Left ventricle myocardium inferior (tissue), 1 donor: ENCODE data around the gene GPC3. TPM values are rescaled to one million over a fixed set of nuclear protein-coding genes. Genes with fewer than 3 reads are reported as not detected.

Source experiments
- DNase-seq: peaks from one replicate; pipeline ENCODE4 v3.0.0-alpha.2; 2020
- H3K27ac ChIP-seq: fragments of 200-600 bp; replicated peaks from 2 replicates; pipeline ENCODE4 v1.8.0; 2021
- H3K27me3 ChIP-seq: fragments of 200-600 bp; 2 replicates; pipeline ENCODE4 v1.8.0; 2021; ENCODE audit warnings: low read depth
- H3K36me3 ChIP-seq: fragments of 200-600 bp; 2 replicates; pipeline ENCODE4 v1.8.0; 2021
- H3K4me1 ChIP-seq: fragments of 200-600 bp; 2 replicates; pipeline ENCODE4 v1.8.0; 2021
- H3K4me3 ChIP-seq: fragments of 200-600 bp; 2 replicates; pipeline ENCODE4 v1.8.0; 2021; ENCODE audit warnings: mild to moderate bottlenecking, moderate library complexity
- H3K9me3 ChIP-seq: fragments of 200-600 bp; replicated peaks from 2 replicates; pipeline ENCODE4 v1.8.0; 2021
- CTCF ChIP-seq: fragments of 200-600 bp; IDR thresholded peaks from 2 replicates; pipeline ENCODE4 v1.8.0; 2021; ENCODE audit warnings: antibody characterized with exemption, mild to moderate bottlenecking, borderline replicate concordance
- intact Hi-C: fragments of 100-400 bp; cut with micrococcal nuclease; formaldehyde crosslinking; loops from one replicate; pipeline ENCODE4 v1.11.0; 2022
- total RNA-seq: library from RNA; stranded (reverse); fragmentation: NEBNext Ultra II Directional; extraction: Animal tissue kit (Norgen Biotek cat#: 25700); gene quantifications from one replicate; pipeline ENCODE4 v1.2.1, GENCODE V29; 2021
- donor health status: DM: no; HTN: yes; CAD: no; lungs with severe emphysema.

The GPC3 gene
- total RNA-seq, 1 donor from 2014 or later, result 5.4 TPM

- Histone ChIP-seq H3K36me3 (no peaks in the 10 kb centered on the region), H3K4me1 (peaks cover 5% of the 10 kb centered on the region), H3K9me3 (no peaks in the 10 kb centered on the region), H3K27me3 (no peaks in the 10 kb centered on the region), H3K27ac (no peak overlapping the region), H3K4me3 (no peak overlapping the region)
- intact Hi-C loops, result no loop called here
- no peak for DNase-seq
- no peak for TF ChIP-seq CTCF
These were observed 441.3 kb downstream of the GPC3 start for GRCh38 chrX:133544115-133544514.

- no peaks in the 10 kb centered on the region for H3K9me3 ChIP-seq
- peaks cover 5% of the 10 kb centered on the region for H3K4me1 ChIP-seq
- no peaks in the 10 kb centered on the region for H3K36me3 ChIP-seq
- TF ChIP-seq CTCF, result no peak
- no peak overlapping the region for H3K4me3 ChIP-seq
- H3K27ac ChIP-seq, result no peak overlapping the region
- DNase-seq, result no peak
- H3K27me3 ChIP-seq, result no peaks in the 10 kb centered on the region
- intact Hi-C loops, result no loop called here
These were observed 441.7 kb downstream of the GPC3 start for GRCh38 chrX:133543654-133544053.

GRCh38 chrX:133542476-133542875 lies 442.9 kb downstream of the GPC3 start:
- TF ChIP-seq CTCF, result no peak
- Histone ChIP-seq H3K4me3 (no peak overlapping the region), H3K9me3 (no peaks in the 10 kb centered on the region), H3K27me3 (no peaks in the 10 kb centered on the region), H3K4me1 (peaks cover 5% of the 10 kb centered on the region), H3K27ac (no peak overlapping the region), H3K36me3 (no peaks in the 10 kb centered on the region)
- intact Hi-C loops, result no loop called here
- no peak for DNase-seq

GRCh38 chrX:133541021-133541420 lies 444.4 kb downstream of the GPC3 start:
- no peaks in the 10 kb centered on the region for H3K9me3 ChIP-seq
- no peak overlapping the region for H3K27ac ChIP-seq
- intact Hi-C loops, result no loop called here
- no peaks in the 10 kb centered on the region for H3K36me3 ChIP-seq
- no peak for TF ChIP-seq CTCF
- no peaks in the 10 kb centered on the region for H3K27me3 ChIP-seq
- no peak for DNase-seq
- no peak overlapping the region for H3K4me3 ChIP-seq
- peaks cover 5% of the 10 kb centered on the region for H3K4me1 ChIP-seq

GRCh38 chrX:133538148-133538547 lies 447.2 kb downstream of the GPC3 start:
- TF ChIP-seq CTCF, result no peak
- Histone ChIP-seq H3K4me1 (peaks cover 5% of the 10 kb centered on the region), H3K27me3 (no peaks in the 10 kb centered on the region), H3K27ac (no peak overlapping the region), H3K9me3 (no peaks in the 10 kb centered on the region), H3K4me3 (no peak overlapping the region), H3K36me3 (no peaks in the 10 kb centered on the region)
- no peak for DNase-seq
- intact Hi-C loops, result no loop called here

- H3K27ac ChIP-seq, result no peak overlapping the region
- intact Hi-C loops, result no loop called here
- TF ChIP-seq CTCF, result no peak
These were observed 448.3 kb downstream of the GPC3 start for GRCh38 chrX:133537142-133537541.

More at GRCh38 chrX:133537142-133537541, 448.3 kb downstream of the GPC3 start:
- no peaks in the 10 kb centered on the region for H3K36me3 ChIP-seq
- no peak overlapping the region for H3K4me3 ChIP-seq
- H3K4me1 ChIP-seq, result peaks cover under 1% of the 10 kb centered on the region
- H3K27me3 ChIP-seq, result no peaks in the 10 kb centered on the region
- no peak for DNase-seq
- H3K9me3 ChIP-seq, result no peaks in the 10 kb centered on the region
